HPDE6-E6E7 (cell line): Measurements from ENCODE around the gene RPS6KB2.
"Not testable (repeated sequence)": the region's sequence is repeated elsewhere in the genome, so short reads cannot be mapped to it uniquely, and the experiment has no call there.

Experiments used
- DNase-seq: peaks from one replicate; pipeline ENCODE4 v3.0.0; 2011; ENCODE audit warnings: missing footprints; ENCODE audit errors: extremely low spot score

RPS6KB2 gene

GRCh38 chr11:67397986-67398660 is 30.2 kb upstream of the RPS6KB2 start:
- DNase-seq, result no peak

GRCh38 chr11:67398661-67399563 is 29.4 kb upstream of the RPS6KB2 start:
- no peak for DNase-seq

GRCh38 chr11:67400251-67400941 is 27.9 kb upstream of the RPS6KB2 start:
- no peak for DNase-seq

GRCh38 chr11:67400942-67401494 is 27.3 kb upstream of the RPS6KB2 start:
- no peak for DNase-seq

GRCh38 chr11:67401495-67402191 is 26.7 kb upstream of the RPS6KB2 start, which contains the start of gene PPP1CA:
PPP1CA (minus strand) TSS chr11:67401858; CDS start chr11:67401782, 76 bp downstream.
- DNase-seq, result peak; percentile 91

- DNase-seq, result not testable (repeated sequence)
Observed at GRCh38 chr11:67402192-67402839, 26.0 kb upstream of the RPS6KB2 start.

GRCh38 chr11:67403085-67403484 is 25.2 kb upstream of the RPS6KB2 start:
- DNase-seq, result not testable (repeated sequence)

GRCh38 chr11:67404515-67405195 is 23.6 kb upstream of the RPS6KB2 start:
- no peak for DNase-seq

GRCh38 chr11:67405196-67405567 is 23.1 kb upstream of the RPS6KB2 start:
- no peak for DNase-seq

GRCh38 chr11:67405688-67406339 is 22.5 kb upstream of the RPS6KB2 start:
- DNase-seq, result no peak

- DNase-seq, result no peak
Observed at GRCh38 chr11:67406420-67406968, 21.8 kb upstream of the RPS6KB2 start.

GRCh38 chr11:67406969-67407687 is 21.2 kb upstream of the RPS6KB2 start:
- DNase-seq, result no peak

GRCh38 chr11:67407688-67408163 is 20.6 kb upstream of the RPS6KB2 start:
- DNase-seq, result no peak

- no peak for DNase-seq
Observed at GRCh38 chr11:67408437-67409200, 19.7 kb upstream of the RPS6KB2 start.

GRCh38 chr11:67409261-67409666 is 19.0 kb upstream of the RPS6KB2 start:
- DNase-seq, result no peak

- no peak for DNase-seq
Observed at GRCh38 chr11:67409781-67410368, 18.4 kb upstream of the RPS6KB2 start.

- no peak for DNase-seq
Observed at GRCh38 chr11:67410369-67410831, 17.9 kb upstream of the RPS6KB2 start.
